ENCODE results near the gene SPEM3. TPM values are rescaled to one million over a fixed set of nuclear protein-coding genes. Genes with fewer than 3 reads are reported as not detected.

SPEM3 gene
- total and polyA plus RNA-seq, 4 donors = not detected

DNA sequence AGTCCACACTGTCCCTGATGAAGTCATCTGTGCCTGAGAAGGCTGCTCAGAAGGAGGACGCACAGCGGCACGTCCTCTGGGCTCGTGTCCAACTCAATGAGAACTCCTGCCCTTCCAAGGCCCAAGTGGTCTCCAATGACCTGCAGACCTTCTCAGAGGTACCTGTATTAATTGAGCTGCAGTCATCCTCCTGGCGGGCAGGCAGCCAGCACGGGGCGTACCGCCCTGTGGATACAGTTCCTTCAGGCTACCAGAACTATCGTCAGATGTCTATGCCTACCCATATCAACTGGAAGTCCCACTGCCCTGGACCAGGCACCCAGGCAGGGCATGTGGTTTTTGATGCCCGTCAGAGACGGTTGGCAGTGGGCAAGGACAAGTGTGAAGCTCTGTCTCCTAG, 3.6 kb downstream of the SPEM3 start:
- Histone ChIP-seq H3K4me1 (ENCODE audit: control insufficient read depth in 4 of 4, insufficient read depth in 4 of 4, low read length in 3 of 4) (peaks cover 8 to 23% (median 18%) of the 10 kb centered on the region in 4 donors), H3K4me3 (ENCODE audit: low read depth in 1 of 3, low read length in 3 of 3) (no peak overlapping the region), H3K36me3 (ENCODE audit: control insufficient read depth in 4 of 4, insufficient read depth in 3 of 4, low read depth in 1 of 4, low read length in 3 of 4) (no peaks in the 10 kb centered on the region), H3K27me3 (ENCODE audit: control insufficient read depth in 4 of 4, insufficient read depth in 4 of 4, low read length in 3 of 4) (no peaks in the 10 kb centered on the region), H3K27ac (ENCODE audit: low read depth in 1 of 2, low read length in 2 of 2) (no peak overlapping the region), H3K9me3 (ENCODE audit: control insufficient read depth in 4 of 4, low read length in 3 of 4) (no peaks in the 10 kb centered on the region), H3K9ac (ENCODE audit: low read depth in 1 of 2, low read length in 2 of 2) (no peak overlapping the region)
- TF ChIP-seq RXRA (IDR thresholded peaks at IDR 0.05) = no peak
- no peak for TF ChIP-seq YY1 (IDR thresholded peaks at IDR 0.05)
- TF ChIP-seq RAD21 (IDR thresholded peaks at IDR 0.05) = no peak
- TF ChIP-seq HNF4A (conservative IDR thresholded peaks at IDR 0.05) = no peak
- TF ChIP-seq GABPA (IDR thresholded peaks at IDR 0.05 in 1 of 2, conservative IDR thresholded peaks at IDR 0.05 in 1 of 2) = no peak
- TF ChIP-seq, protein P1, sequence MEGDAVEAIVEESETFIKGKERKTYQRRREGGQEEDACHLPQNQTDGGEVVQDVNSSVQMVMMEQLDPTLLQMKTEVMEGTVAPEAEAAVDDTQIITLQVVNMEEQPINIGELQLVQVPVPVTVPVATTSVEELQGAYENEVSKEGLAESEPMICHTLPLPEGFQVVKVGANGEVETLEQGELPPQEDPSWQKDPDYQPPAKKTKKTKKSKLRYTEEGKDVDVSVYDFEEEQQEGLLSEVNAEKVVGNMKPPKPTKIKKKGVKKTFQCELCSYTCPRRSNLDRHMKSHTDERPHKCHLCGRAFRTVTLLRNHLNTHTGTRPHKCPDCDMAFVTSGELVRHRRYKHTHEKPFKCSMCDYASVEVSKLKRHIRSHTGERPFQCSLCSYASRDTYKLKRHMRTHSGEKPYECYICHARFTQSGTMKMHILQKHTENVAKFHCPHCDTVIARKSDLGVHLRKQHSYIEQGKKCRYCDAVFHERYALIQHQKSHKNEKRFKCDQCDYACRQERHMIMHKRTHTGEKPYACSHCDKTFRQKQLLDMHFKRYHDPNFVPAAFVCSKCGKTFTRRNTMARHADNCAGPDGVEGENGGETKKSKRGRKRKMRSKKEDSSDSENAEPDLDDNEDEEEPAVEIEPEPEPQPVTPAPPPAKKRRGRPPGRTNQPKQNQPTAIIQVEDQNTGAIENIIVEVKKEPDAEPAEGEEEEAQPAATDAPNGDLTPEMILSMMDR (IDR thresholded peaks at IDR 0.05; ENCODE audit: low read depth, low read length, missing input control) = no peak
- TF ChIP-seq, protein P2, sequence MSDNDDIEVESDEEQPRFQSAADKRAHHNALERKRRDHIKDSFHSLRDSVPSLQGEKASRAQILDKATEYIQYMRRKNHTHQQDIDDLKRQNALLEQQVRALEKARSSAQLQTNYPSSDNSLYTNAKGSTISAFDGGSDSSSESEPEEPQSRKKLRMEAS (IDR thresholded peaks at IDR 0.05) = no peak
- no peak for TF ChIP-seq HNF4G (IDR thresholded peaks at IDR 0.05)
- TF ChIP-seq, protein P3, sequence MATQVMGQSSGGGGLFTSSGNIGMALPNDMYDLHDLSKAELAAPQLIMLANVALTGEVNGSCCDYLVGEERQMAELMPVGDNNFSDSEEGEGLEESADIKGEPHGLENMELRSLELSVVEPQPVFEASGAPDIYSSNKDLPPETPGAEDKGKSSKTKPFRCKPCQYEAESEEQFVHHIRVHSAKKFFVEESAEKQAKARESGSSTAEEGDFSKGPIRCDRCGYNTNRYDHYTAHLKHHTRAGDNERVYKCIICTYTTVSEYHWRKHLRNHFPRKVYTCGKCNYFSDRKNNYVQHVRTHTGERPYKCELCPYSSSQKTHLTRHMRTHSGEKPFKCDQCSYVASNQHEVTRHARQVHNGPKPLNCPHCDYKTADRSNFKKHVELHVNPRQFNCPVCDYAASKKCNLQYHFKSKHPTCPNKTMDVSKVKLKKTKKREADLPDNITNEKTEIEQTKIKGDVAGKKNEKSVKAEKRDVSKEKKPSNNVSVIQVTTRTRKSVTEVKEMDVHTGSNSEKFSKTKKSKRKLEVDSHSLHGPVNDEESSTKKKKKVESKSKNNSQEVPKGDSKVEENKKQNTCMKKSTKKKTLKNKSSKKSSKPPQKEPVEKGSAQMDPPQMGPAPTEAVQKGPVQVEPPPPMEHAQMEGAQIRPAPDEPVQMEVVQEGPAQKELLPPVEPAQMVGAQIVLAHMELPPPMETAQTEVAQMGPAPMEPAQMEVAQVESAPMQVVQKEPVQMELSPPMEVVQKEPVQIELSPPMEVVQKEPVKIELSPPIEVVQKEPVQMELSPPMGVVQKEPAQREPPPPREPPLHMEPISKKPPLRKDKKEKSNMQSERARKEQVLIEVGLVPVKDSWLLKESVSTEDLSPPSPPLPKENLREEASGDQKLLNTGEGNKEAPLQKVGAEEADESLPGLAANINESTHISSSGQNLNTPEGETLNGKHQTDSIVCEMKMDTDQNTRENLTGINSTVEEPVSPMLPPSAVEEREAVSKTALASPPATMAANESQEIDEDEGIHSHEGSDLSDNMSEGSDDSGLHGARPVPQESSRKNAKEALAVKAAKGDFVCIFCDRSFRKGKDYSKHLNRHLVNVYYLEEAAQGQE (IDR thresholded peaks at IDR 0.05) = no peak
- no peak for DNase-seq (ENCODE audit: low spot score)
- 95% methylated on average over 11 of the region's 11 CpGs for WGBS

DNA sequence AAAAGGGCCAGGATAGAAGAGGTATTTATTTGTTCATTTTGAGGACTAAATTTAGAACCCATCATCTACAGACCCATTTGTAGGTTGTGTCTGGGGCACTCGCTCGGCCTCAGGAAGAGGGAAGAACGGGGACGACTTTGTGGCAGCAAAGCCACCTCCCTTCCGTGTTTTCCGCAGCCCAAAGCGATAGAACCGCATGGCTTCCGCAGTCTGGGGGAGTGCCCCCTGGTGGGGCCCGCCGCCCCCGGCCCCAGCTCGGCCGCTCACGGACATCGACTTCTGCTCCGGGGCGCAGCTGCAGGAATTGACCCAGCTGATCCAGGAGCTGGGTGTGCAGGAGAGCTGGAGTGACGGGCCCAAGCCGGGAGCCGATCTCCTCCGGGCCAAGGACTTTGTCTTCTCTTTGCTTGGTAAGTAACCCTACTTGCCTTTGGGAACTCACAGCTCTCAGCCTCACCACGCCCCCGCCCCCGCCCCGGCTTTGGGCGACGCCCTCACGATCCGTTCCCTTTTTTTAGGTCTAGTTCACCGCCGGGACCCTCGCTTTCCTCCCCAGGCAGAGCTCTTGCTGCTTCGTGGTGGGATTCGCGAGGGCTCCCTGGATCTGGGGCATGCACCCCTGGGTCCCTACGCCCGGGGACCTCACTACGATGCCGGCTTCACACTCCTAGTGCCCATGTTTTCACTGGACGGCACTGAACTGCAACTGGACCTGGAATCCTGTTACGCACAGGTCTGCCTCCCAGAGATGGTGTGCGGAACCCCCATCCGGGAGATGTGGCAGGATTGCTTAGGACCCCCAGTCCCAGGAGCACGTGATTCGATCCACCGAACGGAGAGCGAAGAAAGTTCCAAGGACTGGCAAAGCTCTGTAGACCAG, 7.3 kb downstream of the SPEM3 start:
- peak overlapping the region; percentile 4 to 51 for H3K9ac ChIP-seq (ENCODE audit: low read depth in 1 of 2, low read length in 2 of 2)
- peaks cover 20 to 45% (median 35%) of the 10 kb centered on the region in 4 donors for H3K4me1 ChIP-seq (ENCODE audit: control insufficient read depth in 4 of 4, insufficient read depth in 4 of 4, low read length in 3 of 4)
- WGBS = 15% methylated on average over 49 of the region's 49 CpGs
- H3K36me3 ChIP-seq (ENCODE audit: control insufficient read depth in 4 of 4, insufficient read depth in 3 of 4, low read depth in 1 of 4, low read length in 3 of 4) = no peaks in the 10 kb centered on the region
- peak overlapping the region; percentile 53 to 69 for H3K27ac ChIP-seq (ENCODE audit: low read depth in 1 of 2, low read length in 2 of 2)
- H3K27me3 ChIP-seq (ENCODE audit: control insufficient read depth in 4 of 4, insufficient read depth in 4 of 4, low read length in 3 of 4) = peaks cover 0 to 3% (median 0%) of the 10 kb centered on the region in 4 donors
- peak overlapping the region in 2 of 3 donors; percentile 52 to 83 for H3K4me3 ChIP-seq (ENCODE audit: low read depth in 1 of 3, low read length in 3 of 3)
- peak; percentile 57 for DNase-seq (ENCODE audit: low spot score)
- no peaks in the 10 kb centered on the region for H3K9me3 ChIP-seq (ENCODE audit: control insufficient read depth in 4 of 4, low read length in 3 of 4)
- TF ChIP-seq FOXA2 (IDR thresholded peaks at IDR 0.05) (no peak), JUND (IDR thresholded peaks at IDR 0.05) (no peak), TAF1 (conservative IDR thresholded peaks at IDR 0.05) (no peak), RAD21 (IDR thresholded peaks at IDR 0.05) (no peak), FOXA1 (IDR thresholded peaks at IDR 0.05) (no peak), HNF4A (conservative IDR thresholded peaks at IDR 0.05) (no peak), RXRA (IDR thresholded peaks at IDR 0.05) (no peak), HNF4G (IDR thresholded peaks at IDR 0.05) (no peak), SP1 (IDR thresholded peaks at IDR 0.05) (no peak), EGR1 (IDR thresholded peaks at IDR 0.05; ENCODE audit: low read depth in 2 of 2) (no peak), YY1 (IDR thresholded peaks at IDR 0.05) (no peak), NR2F2 (IDR thresholded peaks at IDR 0.05) (no peak), GABPA (IDR thresholded peaks at IDR 0.05 in 1 of 2, conservative IDR thresholded peaks at IDR 0.05 in 1 of 2) (no peak)
- TF ChIP-seq, protein P4, sequence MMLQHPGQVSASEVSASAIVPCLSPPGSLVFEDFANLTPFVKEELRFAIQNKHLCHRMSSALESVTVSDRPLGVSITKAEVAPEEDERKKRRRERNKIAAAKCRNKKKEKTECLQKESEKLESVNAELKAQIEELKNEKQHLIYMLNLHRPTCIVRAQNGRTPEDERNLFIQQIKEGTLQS (IDR thresholded peaks at IDR 0.05) = no peak
- TF ChIP-seq, protein P2 (IDR thresholded peaks at IDR 0.05) = no peak
- TF ChIP-seq, protein P1 (IDR thresholded peaks at IDR 0.05; ENCODE audit: low read depth, low read length, missing input control) = no peak
- TF ChIP-seq, protein P5, sequence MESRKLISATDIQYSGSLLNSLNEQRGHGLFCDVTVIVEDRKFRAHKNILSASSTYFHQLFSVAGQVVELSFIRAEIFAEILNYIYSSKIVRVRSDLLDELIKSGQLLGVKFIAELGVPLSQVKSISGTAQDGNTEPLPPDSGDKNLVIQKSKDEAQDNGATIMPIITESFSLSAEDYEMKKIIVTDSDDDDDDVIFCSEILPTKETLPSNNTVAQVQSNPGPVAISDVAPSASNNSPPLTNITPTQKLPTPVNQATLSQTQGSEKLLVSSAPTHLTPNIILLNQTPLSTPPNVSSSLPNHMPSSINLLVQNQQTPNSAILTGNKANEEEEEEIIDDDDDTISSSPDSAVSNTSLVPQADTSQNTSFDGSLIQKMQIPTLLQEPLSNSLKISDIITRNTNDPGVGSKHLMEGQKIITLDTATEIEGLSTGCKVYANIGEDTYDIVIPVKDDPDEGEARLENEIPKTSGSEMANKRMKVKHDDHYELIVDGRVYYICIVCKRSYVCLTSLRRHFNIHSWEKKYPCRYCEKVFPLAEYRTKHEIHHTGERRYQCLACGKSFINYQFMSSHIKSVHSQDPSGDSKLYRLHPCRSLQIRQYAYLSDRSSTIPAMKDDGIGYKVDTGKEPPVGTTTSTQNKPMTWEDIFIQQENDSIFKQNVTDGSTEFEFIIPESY (IDR thresholded peaks at IDR 0.05) = no peak
